HCT116 (cell line): Measurements from ENCODE around the gene FLVCR2. TPM values are rescaled to one million over a fixed set of nuclear protein-coding genes. Genes with fewer than 3 reads are reported as not detected.

Source experiments
- ATAC-seq: fragments of 200-7000 bp; cut with Tn5 transposase; 2 replicates; pipeline ENCODE4 v1.9.1; 2020; ENCODE audit warnings: mild to moderate bottlenecking, moderate library complexity
- BruUV-seq: library from RNA; stranded (reverse); fragments of 400-500 nt; replicated peaks from 2 replicates; lab custom pipeline; 2021; lab: Mats Ljungman, UMichigan
- CTCF ChIA-PET: fragments of 300-600 bp; sonication (Branson Sonifier 250); formaldehyde crosslinking; loops from one replicate; lab custom pipeline; 2021; ENCODE audit warnings: antibody characterized with exemption; lab: Charles Lee
- POLR2A ChIA-PET: fragments of 300-600, 350-600 bp; sonication (Branson Sonifier 250); formaldehyde crosslinking; loops from one replicate; lab custom pipeline; 2021; ENCODE audit warnings: antibody characterized with exemption; lab: Charles Lee
- RAD21 ChIA-PET, 2 experiments: fragments of 300-600 bp; sonication (Branson Sonifier 250); formaldehyde crosslinking; loops; one replicate each; lab custom pipeline; 2023; ENCODE audit warnings: low total read pairs in 2 of 2; ENCODE audit not compliant: uncharacterized antibody in 2 of 2, unreplicated experiment in 2 of 2, low non-redundant PET in 1 of 2; lab: Charles Lee
- DNase-seq: peaks from one replicate; pipeline ENCODE4 v3.0.0-alpha.2; 2010; ENCODE audit warnings: low read depth, low spot score
- H2AFZ ChIP-seq: fragments of 200-600 bp; shearing (Covaris generic), sonication (generic); 2 replicates; pipeline ENCODE4 v1.6.1; 2017; ENCODE audit warnings: low read depth, mixed run types, mixed read lengths, antibody characterized with exemption, low read length; ENCODE audit not compliant: poor library complexity, severe bottlenecking
- H3K27ac ChIP-seq: 2 replicates; pipeline ENCODE4 v1.5.1; 2012; ENCODE audit warnings: low read depth, low read length
- H3K27me3 ChIP-seq: fragments of 200-600 bp; sonication (generic); 2 replicates; pipeline ENCODE4 v1.6.1; 2016; ENCODE audit warnings: mixed run types, low read length, mixed read lengths; ENCODE audit not compliant: insufficient read depth
- H3K36me3 ChIP-seq, 2 experiments: fragments of 200-500 bp in 1 of 2; fragments of 200-600 bp in 1 of 2; sonication (Bioruptor generic) in 1 of 2; sonication (generic) in 1 of 2; 2 replicates each; pipeline versions ENCODE4 v1.5.1 to v1.6.1; 2014 to 2016; ENCODE audit warnings: low read length in 2 of 2, inconsistent platforms in 1 of 2, mixed read lengths in 1 of 2, mixed run types in 1 of 2; ENCODE audit not compliant: insufficient read depth in 2 of 2, control insufficient read depth in 1 of 2
- H3K4me1 ChIP-seq, 2 experiments: fragments of 200-600 bp in 1 of 2; sonication (generic) in 1 of 2; 2 replicates each; pipeline versions ENCODE4 v1.5.1 to v1.6.1; 2012 to 2017; ENCODE audit warnings: low read length in 2 of 2, inconsistent platforms in 1 of 2, mild to moderate bottlenecking in 1 of 2, mixed read lengths in 1 of 2, mixed run types in 1 of 2, moderate library complexity in 1 of 2; ENCODE audit not compliant: insufficient read depth in 2 of 2, control insufficient read depth in 1 of 2
- H3K4me2 ChIP-seq: fragments of 200-600 bp; sonication (generic); 2 replicates; pipeline ENCODE4 v1.6.1; 2017; ENCODE audit warnings: mixed run types, low read length, mixed read lengths
- H3K4me3 ChIP-seq, 2 experiments: fragments of 200-600 bp in 1 of 2; sonication (generic) in 1 of 2; replicated peaks in 1 of 2; 2 replicates each; pipeline ENCODE4 v1.5.1; 2011 to 2016; ENCODE audit warnings: low read length in 2 of 2, control low read depth in 1 of 2, low read depth in 1 of 2, mild to moderate bottlenecking in 1 of 2, mixed read lengths in 1 of 2, mixed run types in 1 of 2
- H3K79me2 ChIP-seq: fragments of 200-600 bp; sonication (generic); 2 replicates; pipeline ENCODE4 v1.6.1; 2017; ENCODE audit warnings: mild to moderate bottlenecking, mixed run types, low read length, moderate library complexity, mixed read lengths; ENCODE audit not compliant: insufficient read depth
- H3K9ac ChIP-seq: fragments of 200-600 bp; sonication (generic); 2 replicates; pipeline ENCODE4 v1.6.1; 2016; ENCODE audit warnings: low read length, mixed read lengths
- H3K9me2 ChIP-seq: fragments of 200-600 bp; sonication (generic), shearing (Covaris generic); 2 replicates; pipeline ENCODE4 v1.6.1; 2017; ENCODE audit warnings: mixed run types, mild to moderate bottlenecking, moderate library complexity; ENCODE audit not compliant: insufficient read depth
- H3K9me3 ChIP-seq, 2 experiments: fragments of 200-500 bp in 1 of 2; fragments of 200-600 bp in 1 of 2; sonication (Bioruptor generic) in 1 of 2; sonication (generic) in 1 of 2; 2 replicates each; pipeline ENCODE4 v1.6.1; 2014 to 2017; ENCODE audit warnings: low read length in 2 of 2, mixed read lengths in 2 of 2, inconsistent platforms in 1 of 2, low read depth in 1 of 2, mild to moderate bottlenecking in 1 of 2, mixed run types in 1 of 2, moderate library complexity in 1 of 2; ENCODE audit not compliant: control insufficient read depth in 1 of 2, insufficient read depth in 1 of 2
- H4K20me1 ChIP-seq: fragments of 200-600 bp; sonication (generic), shearing (Covaris generic); 2 replicates; pipeline ENCODE4 v1.6.1; 2017; ENCODE audit warnings: mixed run types, mild to moderate bottlenecking, moderate library complexity; ENCODE audit not compliant: insufficient read depth
- CBX3 ChIP-seq: IDR thresholded peaks from 2 replicates; pipeline ENCODE4 v1.6.1; 2012; ENCODE audit warnings: low read depth
- EGR1 ChIP-seq: IDR thresholded peaks from 2 replicates; pipeline ENCODE4 v1.6.1; 2012; ENCODE audit warnings: low read depth
- ELF1 ChIP-seq: IDR thresholded peaks from 2 replicates; pipeline ENCODE4 v1.6.1; 2012; ENCODE audit warnings: low read depth, borderline replicate concordance
- EZH2 ChIP-seq: fragments of 200-600 bp; sonication (generic); IDR thresholded peaks from 2 replicates; pipeline ENCODE4 v1.6.1; 2017; ENCODE audit warnings: antibody characterized with exemption, mixed run types
- EZH2phosphoT487 ChIP-seq: fragments of 200-600 bp; IDR thresholded peaks from 2 replicates; pipeline ENCODE4 v1.6.1; 2018; ENCODE audit warnings: antibody characterized with exemption, borderline replicate concordance
- FOSL1 ChIP-seq: IDR thresholded peaks from 2 replicates; pipeline ENCODE4 v1.6.1; 2012; ENCODE audit warnings: low read depth
- JUND ChIP-seq: IDR thresholded peaks from 2 replicates; pipeline ENCODE4 v1.6.1; 2012
- POLR2A ChIP-seq: IDR thresholded peaks from 2 replicates; pipeline ENCODE4 v1.7.0; 2011; ENCODE audit warnings: borderline replicate concordance; ENCODE audit not compliant: insufficient read depth, insufficient read length; ENCODE audit errors: extremely low read depth
- POLR2AphosphoS5 ChIP-seq: IDR thresholded peaks from 2 replicates; pipeline ENCODE4 v1.6.1; 2011; ENCODE audit warnings: mild to moderate bottlenecking, low read depth, low read length, moderate library complexity
- RAD21 ChIP-seq: IDR thresholded peaks from 2 replicates; pipeline ENCODE4 v1.6.1; 2012; ENCODE audit warnings: low read depth, mild to moderate bottlenecking
- SP1 ChIP-seq: IDR thresholded peaks from 2 replicates; pipeline ENCODE4 v1.6.1; 2012; ENCODE audit warnings: low read depth
- SRF ChIP-seq: IDR thresholded peaks from 2 replicates; pipeline ENCODE4 v1.6.1; 2012; ENCODE audit warnings: low read depth
- TCF7L2 ChIP-seq: IDR thresholded peaks from 2 replicates; pipeline ENCODE4 v1.7.0; 2011; ENCODE audit warnings: borderline replicate concordance, inconsistent platforms; ENCODE audit not compliant: insufficient read depth, insufficient read length; ENCODE audit errors: extremely low read depth
- YY1 ChIP-seq: IDR thresholded peaks from 2 replicates; pipeline ENCODE4 v1.6.1; 2011; ENCODE audit warnings: low read length, low read depth, moderate library complexity, mild to moderate bottlenecking; ENCODE audit not compliant: insufficient replicate concordance; ENCODE audit errors: extremely low read depth
- ZFX ChIP-seq: fragments of 450-650 bp; IDR thresholded peaks from 2 replicates; pipeline ENCODE4 v1.6.1; 2017
- ZNF274 ChIP-seq: fragments of 200-500 bp; sonication (Bioruptor generic); IDR thresholded peaks from 2 replicates; pipeline ENCODE4 v1.6.1; 2014; ENCODE audit warnings: mild to moderate bottlenecking, low read depth, low read length, inconsistent platforms
- intact Hi-C: fragments of 100-400 bp; cut with micrococcal nuclease; formaldehyde crosslinking; loops from 2 replicates; pipeline ENCODE4 v1.10.0; 2022
- total RNA-seq: library from RNA; stranded (reverse); gene quantifications from one replicate; pipeline ENCODE4 v1.2.1, GENCODE V29; 2021; ENCODE audit not compliant: unreplicated experiment
- TF ChIP-seq, protein P1 (sequence below), 3 experiments: fragments of 200-600 bp in 1 of 3; sonication (generic) in 1 of 3; IDR thresholded peaks in 2 of 3; conservative IDR thresholded peaks in 1 of 3; 2 replicates each; pipeline ENCODE4 v1.5.1; 2012 to 2017; ENCODE audit warnings: low read depth in 2 of 3, low read length in 2 of 3, antibody characterized with exemption in 1 of 3, borderline replicate concordance in 1 of 3, control low read depth in 1 of 3, mild to moderate bottlenecking in 1 of 3, mixed read lengths in 1 of 3, mixed run types in 1 of 3, moderate library complexity in 1 of 3; ENCODE audit not compliant: insufficient read depth in 1 of 3
- TF ChIP-seq, protein P2 (sequence below): IDR thresholded peaks from 2 replicates; pipeline ENCODE4 v1.6.1; 2012
- TF ChIP-seq, protein P3 (sequence below): IDR thresholded peaks from 2 replicates; pipeline ENCODE4 v1.6.1; 2012; ENCODE audit warnings: low read depth
- TF ChIP-seq, protein P4 (sequence below): IDR thresholded peaks from 2 replicates; pipeline ENCODE4 v1.6.1; 2012

Gene FLVCR2
- total RNA-seq, 1 experiment from 2014 or later = 0.84 TPM

DNA sequence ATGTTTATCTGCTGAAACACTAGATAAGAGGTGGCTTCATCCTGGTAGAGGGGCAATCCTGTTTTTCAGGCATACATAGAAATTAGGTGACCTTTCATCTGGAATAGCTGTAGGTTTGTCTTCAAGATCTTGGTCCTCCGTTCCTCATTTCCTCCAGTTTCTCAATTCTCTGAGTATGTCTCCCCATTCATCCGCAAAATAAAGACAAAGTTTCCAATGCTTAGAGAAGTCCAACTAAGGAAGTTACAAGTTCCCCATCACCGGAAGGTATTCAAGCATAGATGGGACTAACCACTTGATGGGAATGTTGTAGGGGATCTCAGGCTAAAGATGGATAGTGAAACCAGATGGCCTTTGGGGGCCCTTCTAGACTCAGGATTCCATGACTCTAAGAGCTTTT lies 48.0 kb downstream of the FLVCR2 start:
- Histone ChIP-seq H3K9me3 (no peaks in the 10 kb centered on the region), H4K20me1 (no peaks in the 10 kb centered on the region), H3K9me2 (no peaks in the 10 kb centered on the region), H3K79me2 (no peaks in the 10 kb centered on the region), H2AFZ (no peak overlapping the region), H3K27ac (no peak overlapping the region), H3K4me1 (no peaks in the 10 kb centered on the region), H3K36me3 (no peaks in the 10 kb centered on the region), H3K4me3 (no peak overlapping the region), H3K27me3 (no peaks in the 10 kb centered on the region), H3K9ac (no peak overlapping the region), H3K4me2 (no peak overlapping the region)
- no TSS peak for BruUV-seq
- CTCF ChIA-PET = no interaction called here
- RAD21 ChIA-PET = no interaction called here
- ATAC-seq = no peak
- POLR2A ChIA-PET = no interaction called here
- intact Hi-C loops = no loop called here
- TF ChIP-seq ZFX (no peak), POLR2AphosphoS5 (no peak), POLR2A (no peak), ZNF274 (no peak), YY1 (no peak), EZH2 (no peak), TCF7L2 (no peak), SP1 (no peak), CBX3 (no peak), SRF (no peak), EGR1 (no peak), EZH2phosphoT487 (no peak), RAD21 (no peak), ELF1 (no peak), FOSL1 (no peak), JUND (no peak)
- TF ChIP-seq, protein P1, sequence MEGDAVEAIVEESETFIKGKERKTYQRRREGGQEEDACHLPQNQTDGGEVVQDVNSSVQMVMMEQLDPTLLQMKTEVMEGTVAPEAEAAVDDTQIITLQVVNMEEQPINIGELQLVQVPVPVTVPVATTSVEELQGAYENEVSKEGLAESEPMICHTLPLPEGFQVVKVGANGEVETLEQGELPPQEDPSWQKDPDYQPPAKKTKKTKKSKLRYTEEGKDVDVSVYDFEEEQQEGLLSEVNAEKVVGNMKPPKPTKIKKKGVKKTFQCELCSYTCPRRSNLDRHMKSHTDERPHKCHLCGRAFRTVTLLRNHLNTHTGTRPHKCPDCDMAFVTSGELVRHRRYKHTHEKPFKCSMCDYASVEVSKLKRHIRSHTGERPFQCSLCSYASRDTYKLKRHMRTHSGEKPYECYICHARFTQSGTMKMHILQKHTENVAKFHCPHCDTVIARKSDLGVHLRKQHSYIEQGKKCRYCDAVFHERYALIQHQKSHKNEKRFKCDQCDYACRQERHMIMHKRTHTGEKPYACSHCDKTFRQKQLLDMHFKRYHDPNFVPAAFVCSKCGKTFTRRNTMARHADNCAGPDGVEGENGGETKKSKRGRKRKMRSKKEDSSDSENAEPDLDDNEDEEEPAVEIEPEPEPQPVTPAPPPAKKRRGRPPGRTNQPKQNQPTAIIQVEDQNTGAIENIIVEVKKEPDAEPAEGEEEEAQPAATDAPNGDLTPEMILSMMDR (IDR thresholded peaks at IDR 0.05 in 2 of 3, conservative IDR thresholded peaks at IDR 0.05 in 1 of 3; ENCODE audit: borderline replicate concordance in 1 of 3, insufficient read depth in 1 of 3, low read depth in 2 of 3, low read length in 2 of 3) = no peak
- TF ChIP-seq, protein P2, sequence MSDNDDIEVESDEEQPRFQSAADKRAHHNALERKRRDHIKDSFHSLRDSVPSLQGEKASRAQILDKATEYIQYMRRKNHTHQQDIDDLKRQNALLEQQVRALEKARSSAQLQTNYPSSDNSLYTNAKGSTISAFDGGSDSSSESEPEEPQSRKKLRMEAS = no peak
- TF ChIP-seq, protein P3, sequence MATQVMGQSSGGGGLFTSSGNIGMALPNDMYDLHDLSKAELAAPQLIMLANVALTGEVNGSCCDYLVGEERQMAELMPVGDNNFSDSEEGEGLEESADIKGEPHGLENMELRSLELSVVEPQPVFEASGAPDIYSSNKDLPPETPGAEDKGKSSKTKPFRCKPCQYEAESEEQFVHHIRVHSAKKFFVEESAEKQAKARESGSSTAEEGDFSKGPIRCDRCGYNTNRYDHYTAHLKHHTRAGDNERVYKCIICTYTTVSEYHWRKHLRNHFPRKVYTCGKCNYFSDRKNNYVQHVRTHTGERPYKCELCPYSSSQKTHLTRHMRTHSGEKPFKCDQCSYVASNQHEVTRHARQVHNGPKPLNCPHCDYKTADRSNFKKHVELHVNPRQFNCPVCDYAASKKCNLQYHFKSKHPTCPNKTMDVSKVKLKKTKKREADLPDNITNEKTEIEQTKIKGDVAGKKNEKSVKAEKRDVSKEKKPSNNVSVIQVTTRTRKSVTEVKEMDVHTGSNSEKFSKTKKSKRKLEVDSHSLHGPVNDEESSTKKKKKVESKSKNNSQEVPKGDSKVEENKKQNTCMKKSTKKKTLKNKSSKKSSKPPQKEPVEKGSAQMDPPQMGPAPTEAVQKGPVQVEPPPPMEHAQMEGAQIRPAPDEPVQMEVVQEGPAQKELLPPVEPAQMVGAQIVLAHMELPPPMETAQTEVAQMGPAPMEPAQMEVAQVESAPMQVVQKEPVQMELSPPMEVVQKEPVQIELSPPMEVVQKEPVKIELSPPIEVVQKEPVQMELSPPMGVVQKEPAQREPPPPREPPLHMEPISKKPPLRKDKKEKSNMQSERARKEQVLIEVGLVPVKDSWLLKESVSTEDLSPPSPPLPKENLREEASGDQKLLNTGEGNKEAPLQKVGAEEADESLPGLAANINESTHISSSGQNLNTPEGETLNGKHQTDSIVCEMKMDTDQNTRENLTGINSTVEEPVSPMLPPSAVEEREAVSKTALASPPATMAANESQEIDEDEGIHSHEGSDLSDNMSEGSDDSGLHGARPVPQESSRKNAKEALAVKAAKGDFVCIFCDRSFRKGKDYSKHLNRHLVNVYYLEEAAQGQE = no peak
- TF ChIP-seq, protein P4, sequence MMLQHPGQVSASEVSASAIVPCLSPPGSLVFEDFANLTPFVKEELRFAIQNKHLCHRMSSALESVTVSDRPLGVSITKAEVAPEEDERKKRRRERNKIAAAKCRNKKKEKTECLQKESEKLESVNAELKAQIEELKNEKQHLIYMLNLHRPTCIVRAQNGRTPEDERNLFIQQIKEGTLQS = no peak
- DNase-seq = no peak
